ENCODE results near the gene CDHR3. TPM values are rescaled to one million over a fixed set of nuclear protein-coding genes. Genes with fewer than 3 reads are reported as not detected.

The CDHR3 gene
- total and polyA plus RNA-seq, 2 of the 8 experiments (the other 6 are each of a cell fraction or from before 2014, with no cell fraction given): 6.4 to 6.8 TPM

GRCh38 chr7:106042196-106042611, 79.1 kb downstream of the CDHR3 start:
- Histone ChIP-seq H3K4ac (replicated peaks; ENCODE audit: insufficient read length, low read depth, low read length) (no peak overlapping the region), H3K23ac (ENCODE audit: insufficient read length) (no peak overlapping the region), H2BK120ac (replicated peaks; ENCODE audit: low read depth, low read length) (no peak overlapping the region), H4K8ac (ENCODE audit: extremely low read depth, insufficient read depth, low read length) (no peak overlapping the region), H4K5ac (ENCODE audit: insufficient read length, low read depth, low read length) (no peak overlapping the region), H2BK12ac (ENCODE audit: low read depth, low read length) (peak overlapping the region; percentile 44; the same call in 1 of the 2 replicates), H3K23me2 (ENCODE audit: low read depth, low read length) (no peaks in the 10 kb centered on the region), H3K36me3 (ENCODE audit: control insufficient read depth in 2 of 4, insufficient read depth in 4 of 4, low read length in 3 of 4) (no peaks in the 10 kb centered on the region), H4K20me1 (replicated peaks in 1 of 2; ENCODE audit: control insufficient read depth in 1 of 2, insufficient read depth in 2 of 2, low read length in 2 of 2) (no peaks in the 10 kb centered on the region), H3K4me2 (ENCODE audit: insufficient read depth in 1 of 2, low read depth in 2 of 2, low read length in 2 of 2) (no peak overlapping the region), H3K9me3 (ENCODE audit: insufficient read depth in 2 of 2, low read depth in 1 of 2, low read length in 1 of 2) (no peaks in the 10 kb centered on the region), H2AFZ (ENCODE audit: low read length) (peak overlapping the region; percentile 91), H3K9ac (replicated peaks in 1 of 4; ENCODE audit: extremely low read depth in 1 of 4, low read depth in 3 of 4, low read length in 3 of 4) (no peak overlapping the region), H3K4me3 (ENCODE audit: extremely low read depth in 1 of 4, insufficient read depth in 2 of 4, low read depth in 3 of 4, low read length in 4 of 4) (no peak overlapping the region), H3K79me1 (ENCODE audit: low read depth, low read length) (no peaks in the 10 kb centered on the region), H2BK20ac (ENCODE audit: low read length) (peak overlapping the region; percentile 91), H3K27ac (ENCODE audit: low read depth, low read length) (no peak overlapping the region), H3K27me3 (replicated peaks in 1 of 4; ENCODE audit: control insufficient read depth in 3 of 4, extremely low read depth in 1 of 4, insufficient read depth in 3 of 4, low read length in 3 of 4) (no peaks in the 10 kb centered on the region), H3K18ac (ENCODE audit: extremely low read depth, low read length) (peak overlapping the region; percentile 36; the same call in 1 of the 2 replicates), H3K56ac (replicated peaks; ENCODE audit: insufficient read length, low read depth, low read length) (no peak overlapping the region), H4K91ac (replicated peaks; ENCODE audit: insufficient read length, low read length) (no peak overlapping the region), H2AK5ac (ENCODE audit: low read depth, low read length) (no peak overlapping the region), H2BK15ac (ENCODE audit: low read length) (0 out of 2 replicates have a peak overlapping the region, but pooled peaks have one; percentile 12), H3K79me2 (ENCODE audit: control insufficient read depth in 1 of 2, insufficient read depth in 2 of 2, low read length in 2 of 2) (no peaks in the 10 kb centered on the region), H3K4me1 (replicated peaks in 1 of 4; ENCODE audit: control insufficient read depth in 3 of 4, insufficient read depth in 4 of 4, low read length in 3 of 4) (peaks cover 0 to 7% (median 0%) of the 10 kb centered on the region in 4 experiments; a peak in 3 of 7 replicates), H2BK5ac (ENCODE audit: low read depth, low read length) (no peak overlapping the region), H3K14ac (ENCODE audit: insufficient read length) (no peak overlapping the region)
- no peak for DNase-seq (ENCODE audit: low read depth in 1 of 2, low spot score in 2 of 2)
- 87% methylated on average over 4 of the region's 4 CpGs; no CpG with 5 or more reads in 1 of the 2 experiments for WGBS, 2 experiments (ENCODE audit: extremely low coverage in 1 of 2, insufficient coverage in 1 of 2, insufficient read length in 1 of 2, insufficient replicate concordance in 2 of 2, low coverage in 1 of 2, low lambda C conversion rate in 2 of 2, missing lambda C conversion rate in 1 of 2)
- ChIA-PET CTCF (ENCODE audit: partially characterized antibody) (interaction anchor here (0.6 to 13.5 kb wide), 73 partner anchors 9 to 475 kb away, joined by 3 to 265 read pairs (median 5); partner anchors contain the start of genes ATXN7L1 and CDHR3), POLR2A (ENCODE audit: partially characterized antibody) (interaction anchor here (0.9 kb wide), 1 partner anchor 13 kb away, joined by 3 read pairs; no protein-coding TSS in a partner anchor)
- FAIRE-seq: no peak
- TF ChIP-seq BCL11A (IDR thresholded peaks at IDR 0.05; ENCODE audit: low read depth in 2 of 2, low read length in 2 of 2): no peak
- no peak for TF ChIP-seq TCF12 (IDR thresholded peaks at IDR 0.05; ENCODE audit: low read depth, low read length)
- no peak for TF ChIP-seq POLR2A (IDR thresholded peaks at IDR 0.05; ENCODE audit: control extremely low read depth in 1 of 2, low read depth in 2 of 2, low read length in 2 of 2)
- no peak for TF ChIP-seq CTBP2 (IDR thresholded peaks at IDR 0.05; ENCODE audit: borderline replicate concordance, insufficient read depth, insufficient read length, low read length)
- no peak for TF ChIP-seq SP2 (IDR thresholded peaks at IDR 0.05; ENCODE audit: low read length)
- TF ChIP-seq, protein P1, sequence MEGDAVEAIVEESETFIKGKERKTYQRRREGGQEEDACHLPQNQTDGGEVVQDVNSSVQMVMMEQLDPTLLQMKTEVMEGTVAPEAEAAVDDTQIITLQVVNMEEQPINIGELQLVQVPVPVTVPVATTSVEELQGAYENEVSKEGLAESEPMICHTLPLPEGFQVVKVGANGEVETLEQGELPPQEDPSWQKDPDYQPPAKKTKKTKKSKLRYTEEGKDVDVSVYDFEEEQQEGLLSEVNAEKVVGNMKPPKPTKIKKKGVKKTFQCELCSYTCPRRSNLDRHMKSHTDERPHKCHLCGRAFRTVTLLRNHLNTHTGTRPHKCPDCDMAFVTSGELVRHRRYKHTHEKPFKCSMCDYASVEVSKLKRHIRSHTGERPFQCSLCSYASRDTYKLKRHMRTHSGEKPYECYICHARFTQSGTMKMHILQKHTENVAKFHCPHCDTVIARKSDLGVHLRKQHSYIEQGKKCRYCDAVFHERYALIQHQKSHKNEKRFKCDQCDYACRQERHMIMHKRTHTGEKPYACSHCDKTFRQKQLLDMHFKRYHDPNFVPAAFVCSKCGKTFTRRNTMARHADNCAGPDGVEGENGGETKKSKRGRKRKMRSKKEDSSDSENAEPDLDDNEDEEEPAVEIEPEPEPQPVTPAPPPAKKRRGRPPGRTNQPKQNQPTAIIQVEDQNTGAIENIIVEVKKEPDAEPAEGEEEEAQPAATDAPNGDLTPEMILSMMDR (IDR thresholded peaks at IDR 0.05; ENCODE audit: control extremely low read depth in 1 of 3, insufficient read depth in 1 of 3, low read depth in 1 of 3, low read length in 3 of 3): no peak
- TF ChIP-seq RAD21 (IDR thresholded peaks at IDR 0.05 in 1 of 2, conservative IDR thresholded peaks at IDR 0.05 in 1 of 2; ENCODE audit: low read depth in 2 of 2, low read length in 2 of 2): no peak
- no peak for TF ChIP-seq EP300 (IDR thresholded peaks at IDR 0.05; ENCODE audit: borderline replicate concordance in 1 of 2, low read depth in 2 of 2, low read length in 2 of 2)
- TF ChIP-seq KDM5A (IDR thresholded peaks at IDR 0.05; ENCODE audit: low read length): no peak
- no peak for TF ChIP-seq NANOG (IDR thresholded peaks at IDR 0.05; ENCODE audit: insufficient read depth, low read depth, low read length, poor library complexity, severe bottlenecking)
- no peak for TF ChIP-seq CHD1 (IDR thresholded peaks at IDR 0.05; ENCODE audit: low read depth, low read length)
